MM.1S (cell line): Measurements from ENCODE around the gene PHB1.

Source experiments
- DNase-seq: peaks from one replicate; pipeline ENCODE4 v3.0.0-alpha.2; 2015
- H2AFZ ChIP-seq: fragments of 300-600 bp; sonication (generic); 2 replicates; pipeline ENCODE4 v1.6.0; 2016; ENCODE audit warnings: antibody characterized with exemption, low read length
- H3F3A ChIP-seq: fragments of 300-600 bp; sonication (generic); 2 replicates; pipeline ENCODE4 v1.6.1; 2016; ENCODE audit warnings: mild to moderate bottlenecking, antibody characterized with exemption, low read length, moderate library complexity, mixed read lengths; ENCODE audit not compliant: insufficient read depth
- H3K27ac ChIP-seq: fragments of 300-600 bp; sonication (generic); 2 replicates; pipeline ENCODE4 v1.5.1; 2016; ENCODE audit warnings: mild to moderate bottlenecking, low read length
- H3K27me3 ChIP-seq: fragments of 300-600 bp; sonication (generic); replicated peaks from 2 replicates; pipeline ENCODE4 v1.6.0; 2016; ENCODE audit warnings: low read length; ENCODE audit not compliant: insufficient read depth
- H3K36me3 ChIP-seq: fragments of 300-600 bp; sonication (generic); replicated peaks from 2 replicates; pipeline ENCODE4 v1.6.1; 2016; ENCODE audit warnings: mild to moderate bottlenecking, low read length, mixed read lengths; ENCODE audit not compliant: insufficient read depth
- H3K4me1 ChIP-seq: fragments of 300-600 bp; sonication (generic); 2 replicates; pipeline ENCODE4 v1.6.1; 2016; ENCODE audit warnings: low read length, mixed read lengths
- H3K4me2 ChIP-seq: fragments of 300-600 bp; sonication (generic); 2 replicates; pipeline ENCODE4 v1.6.0; 2016; ENCODE audit warnings: low read depth, low read length
- H3K4me3 ChIP-seq: fragments of 300-600 bp; sonication (generic); 2 replicates; pipeline ENCODE4 v1.5.1; 2016; ENCODE audit warnings: low read length, mixed read lengths
- H3K79me2 ChIP-seq: fragments of 300-600 bp; sonication (generic); 2 replicates; pipeline ENCODE4 v1.6.1; 2016; ENCODE audit warnings: mixed run types, low read length, mixed read lengths
- H3K9ac ChIP-seq: fragments of 300-600 bp; sonication (generic); 2 replicates; pipeline ENCODE4 v1.6.1; 2016; ENCODE audit warnings: low read length, mixed read lengths
- H3K9me2 ChIP-seq: fragments of 300-600 bp; sonication (generic); replicated peaks from 2 replicates; pipeline ENCODE4 v1.6.1; 2016; ENCODE audit warnings: mild to moderate bottlenecking, low read length, mixed read lengths; ENCODE audit not compliant: insufficient read depth
- H3K9me3 ChIP-seq: fragments of 300-600 bp; sonication (generic); replicated peaks from 2 replicates; pipeline ENCODE4 v1.6.1; 2016; ENCODE audit warnings: mild to moderate bottlenecking, low read length, mixed read lengths; ENCODE audit not compliant: insufficient read depth
- H4K20me1 ChIP-seq: fragments of 300-600 bp; sonication (generic); 2 replicates; pipeline ENCODE4 v1.6.1; 2016; ENCODE audit warnings: mild to moderate bottlenecking, low read length, moderate library complexity, mixed read lengths; ENCODE audit not compliant: insufficient read depth
- CTCF ChIP-seq: fragments of 300-600 bp; sonication (generic); IDR thresholded peaks from 2 replicates; pipeline ENCODE4 v1.5.1; 2016; ENCODE audit warnings: antibody characterized with exemption, low read length, mixed read lengths
- EZH2 ChIP-seq: fragments of 300-600 bp; sonication (generic); optimal IDR thresholded peaks from 2 replicates; pipeline ENCODE3; 2017; ENCODE audit warnings: low read depth, mild to moderate bottlenecking, antibody characterized with exemption, low read length, mixed read lengths
- EZH2phosphoT487 ChIP-seq: fragments of 300-600 bp; sonication (generic); IDR thresholded peaks from 2 replicates; pipeline ENCODE4 v1.6.1; 2018; ENCODE audit warnings: antibody characterized with exemption, low read length

PHB1 gene

DNA sequence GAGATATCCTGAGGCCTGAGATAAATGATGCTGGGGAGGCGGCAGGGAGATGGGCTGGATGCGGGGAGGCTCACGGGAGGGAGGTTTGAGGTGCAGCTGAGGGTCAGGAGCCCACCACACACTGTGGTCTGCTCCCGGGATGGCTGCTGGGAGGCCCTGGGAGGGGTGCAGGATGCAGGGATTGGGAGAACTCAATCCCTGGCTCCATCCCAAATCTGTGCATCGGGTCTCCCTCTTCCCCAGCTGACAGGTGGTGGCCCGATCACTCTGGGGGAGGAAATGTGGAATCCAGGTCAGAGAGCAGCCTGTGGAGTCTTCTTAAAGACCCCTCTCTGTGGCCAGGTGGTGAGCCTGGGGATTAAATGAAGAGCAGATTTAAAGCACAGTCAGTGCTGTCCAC lies 12.0 kb downstream of the PHB1 start:
- H3K4me2 ChIP-seq = no peak overlapping the region
- H3K4me3 ChIP-seq = no peak overlapping the region
- no peaks in the 10 kb centered on the region for H3K9me3 ChIP-seq
- no peak for DNase-seq
- H4K20me1 ChIP-seq = no peaks in the 10 kb centered on the region
- H3K27me3 ChIP-seq = no peaks in the 10 kb centered on the region
- H3K4me1 ChIP-seq = peaks cover 3% of the 10 kb centered on the region
- no peaks in the 10 kb centered on the region for H3K9me2 ChIP-seq
- peaks cover 6% of the 10 kb centered on the region for H3F3A ChIP-seq
- TF ChIP-seq CTCF = no peak
- no peak for TF ChIP-seq EZH2phosphoT487
- TF ChIP-seq EZH2 = no peak
- H3K36me3 ChIP-seq = peaks cover 10% of the 10 kb centered on the region; the same call in 1 of the 2 replicates
- H3K79me2 ChIP-seq = no peaks in the 10 kb centered on the region
- H3K9ac ChIP-seq = no peak overlapping the region
- no peak overlapping the region for H2AFZ ChIP-seq
- no peak overlapping the region for H3K27ac ChIP-seq

- Histone ChIP-seq H3K27ac (no peak overlapping the region), H3K4me1 (peaks cover 9% of the 10 kb centered on the region), H3K36me3 (peaks cover 5% of the 10 kb centered on the region; the same call in 1 of the 2 replicates), H3K27me3 (no peaks in the 10 kb centered on the region), H3F3A (peaks cover 9% of the 10 kb centered on the region), H4K20me1 (no peaks in the 10 kb centered on the region), H3K4me3 (no peak overlapping the region), H2AFZ (no peak overlapping the region), H3K9me2 (no peaks in the 10 kb centered on the region), H3K9ac (no peak overlapping the region), H3K9me3 (no peaks in the 10 kb centered on the region), H3K4me2 (no peak overlapping the region), H3K79me2 (no peaks in the 10 kb centered on the region)
- no peak for DNase-seq
- TF ChIP-seq EZH2phosphoT487 (no peak), CTCF (no peak), EZH2 (no peak)
Measured at GRCh38 chr17:49401971-49402611, 12.6 kb downstream of the PHB1 start.

DNA sequence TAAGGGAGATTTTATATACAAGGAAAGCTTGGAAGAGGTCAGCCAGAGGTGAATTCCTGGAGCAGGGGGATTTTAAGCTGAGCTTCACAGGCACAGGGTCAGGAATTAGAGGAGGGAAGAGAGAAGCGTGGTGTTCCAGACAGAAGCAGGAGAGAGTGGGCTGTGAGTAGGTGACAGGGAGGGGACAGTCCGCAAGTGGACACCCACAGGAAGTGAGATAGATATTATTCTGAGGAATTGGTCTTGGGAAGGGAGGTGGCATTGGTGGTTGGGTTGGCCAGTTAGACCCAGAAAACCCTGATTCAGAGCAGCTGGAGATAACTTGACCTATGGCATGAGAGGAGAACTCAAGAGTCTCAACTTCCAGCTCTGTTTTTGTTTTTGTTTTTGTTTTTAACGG lies 14.7 kb downstream of the PHB1 start:
- Histone ChIP-seq H3F3A (peaks cover 9% of the 10 kb centered on the region), H3K4me1 (peaks cover 11% of the 10 kb centered on the region), H4K20me1 (no peaks in the 10 kb centered on the region), H3K79me2 (no peaks in the 10 kb centered on the region), H2AFZ (no peak overlapping the region), H3K4me3 (no peak overlapping the region), H3K27me3 (no peaks in the 10 kb centered on the region), H3K9me2 (no peaks in the 10 kb centered on the region), H3K4me2 (no peak overlapping the region), H3K9ac (no peak overlapping the region), H3K9me3 (no peaks in the 10 kb centered on the region), H3K27ac (no peak overlapping the region), H3K36me3 (0 out of 2 replicates have a peak, but pooled peaks cover 3% of the 10 kb centered on the region)
- TF ChIP-seq EZH2 = no peak
- no peak for TF ChIP-seq CTCF
- no peak for TF ChIP-seq EZH2phosphoT487
- DNase-seq = no peak
